ENCODE data around the gene PLA2G5.
"Not testable (repeated sequence)": the region's sequence is repeated elsewhere in the genome, so short reads cannot be mapped to it uniquely, and the experiment has no call there.

PLA2G5 gene

DNA sequence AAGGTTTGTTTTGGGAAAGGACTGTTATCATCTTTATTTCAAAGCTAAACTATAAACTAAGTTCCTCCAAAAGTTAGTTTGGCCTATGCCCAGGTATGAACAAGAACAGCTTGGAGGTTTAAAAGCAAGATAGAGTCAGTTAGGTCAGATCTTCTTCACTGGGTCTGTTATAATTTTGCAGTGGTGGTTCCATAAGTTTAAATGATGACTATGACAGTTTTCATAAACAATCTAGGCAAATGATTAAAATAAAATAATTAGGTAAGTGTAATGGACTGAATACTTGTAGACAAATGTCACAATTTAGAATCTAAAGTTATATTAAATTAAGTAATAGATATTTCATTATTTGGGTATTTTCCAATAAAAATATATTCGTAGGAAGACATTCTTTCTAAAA, 21.4 kb upstream of the PLA2G5 start:
- H3K9me3 ChIP-seq: no peaks in the 10 kb centered on the region
- H3K27me3 ChIP-seq: no peaks in the 10 kb centered on the region

GRCh38 chr1:20049056-20049798, 20.8 kb upstream of the PLA2G5 start:
- not testable (repeated sequence) for H3K4me3 ChIP-seq (ENCODE audit: low read depth, low read length); H3K27me3 ChIP-seq; DNase-seq; H3K36me3 ChIP-seq; H3K9me3 ChIP-seq; H3K4me1 ChIP-seq

More for the DNA sequence above, 21.4 kb upstream of the PLA2G5 start:
- TF ChIP-seq, protein P1, sequence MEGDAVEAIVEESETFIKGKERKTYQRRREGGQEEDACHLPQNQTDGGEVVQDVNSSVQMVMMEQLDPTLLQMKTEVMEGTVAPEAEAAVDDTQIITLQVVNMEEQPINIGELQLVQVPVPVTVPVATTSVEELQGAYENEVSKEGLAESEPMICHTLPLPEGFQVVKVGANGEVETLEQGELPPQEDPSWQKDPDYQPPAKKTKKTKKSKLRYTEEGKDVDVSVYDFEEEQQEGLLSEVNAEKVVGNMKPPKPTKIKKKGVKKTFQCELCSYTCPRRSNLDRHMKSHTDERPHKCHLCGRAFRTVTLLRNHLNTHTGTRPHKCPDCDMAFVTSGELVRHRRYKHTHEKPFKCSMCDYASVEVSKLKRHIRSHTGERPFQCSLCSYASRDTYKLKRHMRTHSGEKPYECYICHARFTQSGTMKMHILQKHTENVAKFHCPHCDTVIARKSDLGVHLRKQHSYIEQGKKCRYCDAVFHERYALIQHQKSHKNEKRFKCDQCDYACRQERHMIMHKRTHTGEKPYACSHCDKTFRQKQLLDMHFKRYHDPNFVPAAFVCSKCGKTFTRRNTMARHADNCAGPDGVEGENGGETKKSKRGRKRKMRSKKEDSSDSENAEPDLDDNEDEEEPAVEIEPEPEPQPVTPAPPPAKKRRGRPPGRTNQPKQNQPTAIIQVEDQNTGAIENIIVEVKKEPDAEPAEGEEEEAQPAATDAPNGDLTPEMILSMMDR (IDR thresholded peaks at IDR 0.05; ENCODE audit: low read depth, low read length): no peak
- no peak overlapping the region for H3K4me3 ChIP-seq (ENCODE audit: low read depth, low read length)
- H3K4me1 ChIP-seq: no peaks in the 10 kb centered on the region
- H3K36me3 ChIP-seq: no peaks in the 10 kb centered on the region
- DNase-seq: no peak

DNA sequence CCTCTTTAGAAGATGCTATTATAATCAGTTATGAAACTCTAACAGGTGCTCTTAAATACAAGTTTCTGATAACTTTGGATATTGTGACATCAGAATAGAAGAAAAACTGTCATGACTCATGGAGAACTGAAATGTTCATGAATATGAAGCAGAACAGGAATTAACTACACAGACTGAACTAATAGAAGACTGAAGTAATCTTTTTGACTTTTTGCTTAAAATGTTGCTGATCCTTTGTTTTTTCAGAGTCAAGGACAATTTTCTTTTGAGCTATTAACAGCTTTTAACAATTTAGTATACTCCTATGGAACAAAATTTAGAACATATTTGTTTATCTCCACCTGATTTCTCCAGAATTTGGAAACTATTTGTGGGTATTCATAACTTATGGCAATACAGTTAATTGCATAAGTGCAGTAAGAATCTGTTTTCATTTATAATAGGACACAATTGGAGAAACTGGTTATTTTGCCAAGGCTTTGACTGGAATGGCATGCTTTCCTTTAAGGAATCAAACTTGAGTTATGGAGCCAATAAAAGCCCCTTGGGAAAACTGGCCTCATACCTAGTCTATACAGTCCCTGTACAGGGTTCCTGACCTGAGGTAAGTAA, 18.7 kb upstream of the PLA2G5 start:
- Histone ChIP-seq H3K36me3 (no peaks in the 10 kb centered on the region), H3K27me3 (no peaks in the 10 kb centered on the region), H3K4me1 (no peaks in the 10 kb centered on the region), H3K9me3 (no peaks in the 10 kb centered on the region), H3K4me3 (ENCODE audit: low read depth, low read length) (no peak overlapping the region)
- TF ChIP-seq, protein P1 (IDR thresholded peaks at IDR 0.05; ENCODE audit: low read depth, low read length): no peak
- no peak for DNase-seq

- no peaks in the 10 kb centered on the region for H3K27me3 ChIP-seq
- H3K36me3 ChIP-seq: no peaks in the 10 kb centered on the region
- H3K9me3 ChIP-seq: no peaks in the 10 kb centered on the region
- H3K4me1 ChIP-seq: no peaks in the 10 kb centered on the region
- no peak overlapping the region for H3K4me3 ChIP-seq (ENCODE audit: low read depth, low read length)
- no peak for DNase-seq
- TF ChIP-seq, protein P1 (IDR thresholded peaks at IDR 0.05; ENCODE audit: low read depth, low read length): no peak
Measured at GRCh38 chr1:20052386-20052785, 17.6 kb upstream of the PLA2G5 start.

- Histone ChIP-seq H3K27me3 (no peaks in the 10 kb centered on the region), H3K4me1 (no peaks in the 10 kb centered on the region), H3K36me3 (no peaks in the 10 kb centered on the region), H3K9me3 (no peaks in the 10 kb centered on the region), H3K4me3 (ENCODE audit: low read depth, low read length) (no peak overlapping the region)
- TF ChIP-seq, protein P1 (IDR thresholded peaks at IDR 0.05; ENCODE audit: low read depth, low read length): no peak
- DNase-seq: no peak
Measured at GRCh38 chr1:20057886-20058420, 12.0 kb upstream of the PLA2G5 start.

- no peaks in the 10 kb centered on the region for H3K9me3 ChIP-seq
- TF ChIP-seq, protein P1 (IDR thresholded peaks at IDR 0.05; ENCODE audit: low read depth, low read length): no peak
- no peak overlapping the region for H3K4me3 ChIP-seq (ENCODE audit: low read depth, low read length)
- H3K4me1 ChIP-seq: no peaks in the 10 kb centered on the region
- DNase-seq: no peak
- no peaks in the 10 kb centered on the region for H3K27me3 ChIP-seq
- H3K36me3 ChIP-seq: no peaks in the 10 kb centered on the region
Measured at GRCh38 chr1:20058531-20058930, 11.5 kb upstream of the PLA2G5 start.
